ENCODE results near the gene CD68.

DNA sequence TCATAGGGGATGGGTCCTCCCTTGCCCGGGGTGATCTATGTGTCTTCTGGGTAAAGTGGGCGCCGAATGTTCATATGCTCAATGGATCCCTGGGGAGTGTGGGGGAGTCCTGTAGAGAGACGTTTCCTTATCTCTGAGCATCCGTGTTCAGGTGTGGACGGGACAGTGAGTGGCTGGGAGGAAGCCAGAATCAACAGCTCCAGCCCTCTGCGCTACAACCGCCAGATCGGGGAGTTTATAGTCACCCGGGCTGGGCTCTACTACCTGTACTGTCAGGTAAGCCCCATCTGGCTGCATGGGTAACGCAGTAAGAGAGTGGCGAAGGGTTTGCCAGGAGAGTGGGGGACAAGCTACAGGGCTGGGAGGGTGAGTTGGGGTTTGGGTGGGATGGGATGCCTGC is 22.8 kb upstream of the CD68 start:
- TF ChIP-seq POLR2A (IDR thresholded peaks at IDR 0.05), result no peak
- TF ChIP-seq, protein P1, sequence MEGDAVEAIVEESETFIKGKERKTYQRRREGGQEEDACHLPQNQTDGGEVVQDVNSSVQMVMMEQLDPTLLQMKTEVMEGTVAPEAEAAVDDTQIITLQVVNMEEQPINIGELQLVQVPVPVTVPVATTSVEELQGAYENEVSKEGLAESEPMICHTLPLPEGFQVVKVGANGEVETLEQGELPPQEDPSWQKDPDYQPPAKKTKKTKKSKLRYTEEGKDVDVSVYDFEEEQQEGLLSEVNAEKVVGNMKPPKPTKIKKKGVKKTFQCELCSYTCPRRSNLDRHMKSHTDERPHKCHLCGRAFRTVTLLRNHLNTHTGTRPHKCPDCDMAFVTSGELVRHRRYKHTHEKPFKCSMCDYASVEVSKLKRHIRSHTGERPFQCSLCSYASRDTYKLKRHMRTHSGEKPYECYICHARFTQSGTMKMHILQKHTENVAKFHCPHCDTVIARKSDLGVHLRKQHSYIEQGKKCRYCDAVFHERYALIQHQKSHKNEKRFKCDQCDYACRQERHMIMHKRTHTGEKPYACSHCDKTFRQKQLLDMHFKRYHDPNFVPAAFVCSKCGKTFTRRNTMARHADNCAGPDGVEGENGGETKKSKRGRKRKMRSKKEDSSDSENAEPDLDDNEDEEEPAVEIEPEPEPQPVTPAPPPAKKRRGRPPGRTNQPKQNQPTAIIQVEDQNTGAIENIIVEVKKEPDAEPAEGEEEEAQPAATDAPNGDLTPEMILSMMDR (IDR thresholded peaks at IDR 0.05), result no peak

Data from prostate gland (tissue), 2 donors.